HL-60 (cell line): ENCODE results near the gene HIPK2.

Experiments
- CTCF ChIP-seq: IDR thresholded peaks from one replicate; pipeline ENCODE4 v1.5.1; 2011; ENCODE audit warnings: low read length, control low read depth, inconsistent platforms; ENCODE audit not compliant: insufficient read depth
- POLR2AphosphoS5 ChIP-seq: IDR thresholded peaks from 2 replicates; pipeline ENCODE4 v1.6.1; 2012; ENCODE audit warnings: low read depth

- TF ChIP-seq CTCF (no peak), POLR2AphosphoS5 (no peak)
Observed at GRCh38 chr7:139657725-139658124, 120.1 kb downstream of the HIPK2 start.
